HUES64 (cell line): ENCODE measurements around the gene CEP70.
"Not testable (repeated sequence)": the region's sequence is repeated elsewhere in the genome, so short reads cannot be mapped to it uniquely, and the experiment has no call there.

Experiments
- H3K27ac ChIP-seq: 2 replicates; pipeline ENCODE4 v1.7.0; 2013; ENCODE audit warnings: low read depth, low read length, inconsistent platforms
- H3K27me3 ChIP-seq: 2 replicates; pipeline ENCODE4 v1.6.1; 2013; ENCODE audit warnings: mild to moderate bottlenecking, low read length; ENCODE audit not compliant: insufficient read depth
- H3K36me3 ChIP-seq: 2 replicates; pipeline ENCODE4 v1.6.1; 2013; ENCODE audit warnings: mild to moderate bottlenecking, low read length; ENCODE audit not compliant: insufficient read depth
- H3K4me1 ChIP-seq: 2 replicates; pipeline ENCODE4 v1.6.1; 2013; ENCODE audit warnings: mild to moderate bottlenecking, low read length, moderate library complexity; ENCODE audit not compliant: insufficient read depth
- H3K4me3 ChIP-seq: 2 replicates; pipeline ENCODE4 v1.5.1; 2013; ENCODE audit warnings: mild to moderate bottlenecking, low read length, moderate library complexity
- H3K9ac ChIP-seq: 2 replicates; pipeline ENCODE4 v1.6.1; 2013; ENCODE audit warnings: mild to moderate bottlenecking, low read depth, low read length
- H3K9me3 ChIP-seq: 2 replicates; pipeline ENCODE4 v1.6.1; 2013; ENCODE audit warnings: low read depth, low read length; ENCODE audit not compliant: insufficient read depth
- WGBS: fragments of 150-250, 120-280 bp; methylation state at CpG from one replicate; pipeline ENCODE4 v1.1.7; 2013; ENCODE audit warnings: missing lambda C conversion rate; 5-methylcytosine and 5-hydroxymethylcytosine counted together

The CEP70 gene

GRCh38 chr3:138550958-138551357, 43.1 kb downstream of the CEP70 start:
- H3K4me1 ChIP-seq, H3K27ac ChIP-seq: not testable (repeated sequence)
- H3K9me3 ChIP-seq = peaks cover 43% of the 10 kb centered on the region

GRCh38 chr3:138549179-138549977, 44.7 kb downstream of the CEP70 start:
- Histone ChIP-seq H3K27ac (no peak overlapping the region), H3K36me3 (peaks cover 25% of the 10 kb centered on the region), H3K27me3 (no peaks in the 10 kb centered on the region), H3K4me1 (no peaks in the 10 kb centered on the region), H3K4me3 (no peak overlapping the region), H3K9me3 (peaks cover 51% of the 10 kb centered on the region), H3K9ac (no peak overlapping the region)
- 95% methylated on average over 14 of the region's 14 CpGs for WGBS

More at GRCh38 chr3:138550958-138551357, 43.1 kb downstream of the CEP70 start:
- H3K9ac ChIP-seq, H3K4me3 ChIP-seq, H3K27me3 ChIP-seq: not testable (repeated sequence)
- H3K36me3 ChIP-seq = peaks cover 19% of the 10 kb centered on the region
- WGBS = 88% methylated on average over 2 of the region's 2 CpGs

- 95% methylated on average over 2 of the region's 2 CpGs for WGBS
- Histone ChIP-seq H3K9me3 (peaks cover 66% of the 10 kb centered on the region), H3K27me3 (no peaks in the 10 kb centered on the region), H3K4me3 (no peak overlapping the region), H3K27ac (no peak overlapping the region), H3K9ac (no peak overlapping the region), H3K36me3 (peaks cover 37% of the 10 kb centered on the region), H3K4me1 (no peaks in the 10 kb centered on the region)
These were observed 46.6 kb downstream of the CEP70 start for GRCh38 chr3:138547342-138547975.

- Histone ChIP-seq H3K9ac (no peak overlapping the region), H3K27me3 (no peaks in the 10 kb centered on the region), H3K27ac (no peak overlapping the region), H3K4me3 (no peak overlapping the region), H3K36me3 (peaks cover 44% of the 10 kb centered on the region), H3K9me3 (peaks cover 66% of the 10 kb centered on the region), H3K4me1 (no peaks in the 10 kb centered on the region)
- 100% methylated on average over 1 of the region's 1 CpG for WGBS
These were observed 49.5 kb downstream of the CEP70 start for GRCh38 chr3:138544546-138544945.

- H3K9me3 ChIP-seq = peaks cover 61% of the 10 kb centered on the region
- H3K9ac ChIP-seq = no peak overlapping the region
- peaks cover 42% of the 10 kb centered on the region for H3K36me3 ChIP-seq
- 99% methylated on average over 5 of the region's 5 CpGs for WGBS
- H3K27ac ChIP-seq = no peak overlapping the region
- no peaks in the 10 kb centered on the region for H3K4me1 ChIP-seq
- no peaks in the 10 kb centered on the region for H3K27me3 ChIP-seq
- H3K4me3 ChIP-seq = no peak overlapping the region
These were observed 51.1 kb downstream of the CEP70 start for GRCh38 chr3:138542977-138543376.

GRCh38 chr3:138539352-138539751, 54.7 kb downstream of the CEP70 start:
- Histone ChIP-seq H3K36me3 (peaks cover 22% of the 10 kb centered on the region), H3K9me3 (peaks cover 29% of the 10 kb centered on the region), H3K4me1 (no peaks in the 10 kb centered on the region), H3K27me3 (no peaks in the 10 kb centered on the region), H3K4me3 (no peak overlapping the region), H3K9ac (no peak overlapping the region), H3K27ac (no peak overlapping the region)

GRCh38 chr3:138521445-138521844, 72.6 kb downstream of the CEP70 start:
- not testable (repeated sequence) for H3K27me3 ChIP-seq
- 97% methylated on average over 23 of the region's 23 CpGs for WGBS

GRCh38 chr3:138513090-138513843, 80.8 kb downstream of the CEP70 start:
- 94% methylated on average over 2 of the region's 2 CpGs for WGBS
- Histone ChIP-seq H3K27ac (no peak overlapping the region), H3K4me3 (no peak overlapping the region), H3K27me3 (no peaks in the 10 kb centered on the region), H3K9me3 (peaks cover 15% of the 10 kb centered on the region), H3K4me1 (peaks cover 8% of the 10 kb centered on the region; the same call in 1 of the 2 replicates), H3K36me3 (peaks cover 13% of the 10 kb centered on the region; the same call in 1 of the 2 replicates), H3K9ac (no peak overlapping the region)

More at GRCh38 chr3:138521445-138521844, 72.6 kb downstream of the CEP70 start:
- H3K4me3 ChIP-seq, H3K27ac ChIP-seq, H3K4me1 ChIP-seq, H3K9ac ChIP-seq, H3K36me3 ChIP-seq: not testable (repeated sequence)
- peaks cover 17% of the 10 kb centered on the region for H3K9me3 ChIP-seq

- peaks cover 5% of the 10 kb centered on the region for H3K9me3 ChIP-seq
- no peak overlapping the region for H3K9ac ChIP-seq
- H3K27me3 ChIP-seq = no peaks in the 10 kb centered on the region
- peaks cover 12% of the 10 kb centered on the region; the same call in 1 of the 2 replicates for H3K36me3 ChIP-seq
- peaks cover 8% of the 10 kb centered on the region; the same call in 1 of the 2 replicates for H3K4me1 ChIP-seq
- H3K27ac ChIP-seq = no peak overlapping the region
- no peak overlapping the region for H3K4me3 ChIP-seq
These were observed 82.1 kb downstream of the CEP70 start for GRCh38 chr3:138511945-138512344.

GRCh38 chr3:138509586-138509985, 84.5 kb downstream of the CEP70 start:
- Histone ChIP-seq H3K4me3 (no peak overlapping the region), H3K27ac (no peak overlapping the region), H3K4me1 (peaks cover 8% of the 10 kb centered on the region; the same call in 1 of the 2 replicates), H3K9me3 (no peaks in the 10 kb centered on the region), H3K36me3 (0 out of 2 replicates have a peak, but pooled peaks cover 2% of the 10 kb centered on the region), H3K27me3 (no peaks in the 10 kb centered on the region), H3K9ac (no peak overlapping the region)
- WGBS = 100% methylated on average over 2 of the region's 2 CpGs

- no peak overlapping the region for H3K4me3 ChIP-seq
- H3K36me3 ChIP-seq = 0 out of 2 replicates have a peak, but pooled peaks cover 2% of the 10 kb centered on the region
- 93% methylated on average over 3 of the region's 3 CpGs for WGBS
- no peak overlapping the region for H3K9ac ChIP-seq
- H3K4me1 ChIP-seq = peaks cover 8% of the 10 kb centered on the region; the same call in 1 of the 2 replicates
- H3K9me3 ChIP-seq = no peaks in the 10 kb centered on the region
- no peak overlapping the region for H3K27ac ChIP-seq
- no peaks in the 10 kb centered on the region for H3K27me3 ChIP-seq
These were observed 86.5 kb downstream of the CEP70 start for GRCh38 chr3:138507524-138507923.
